ENCODE results near the gene ALDH9A1. TPM values are rescaled to one million over a fixed set of nuclear protein-coding genes. Genes with fewer than 3 reads are reported as not detected.

ALDH9A1 gene
- total and polyA plus RNA-seq, 2 of the 4 experiments (the other 2 are of a cell fraction) = 43.5 to 43.7 TPM

DNA sequence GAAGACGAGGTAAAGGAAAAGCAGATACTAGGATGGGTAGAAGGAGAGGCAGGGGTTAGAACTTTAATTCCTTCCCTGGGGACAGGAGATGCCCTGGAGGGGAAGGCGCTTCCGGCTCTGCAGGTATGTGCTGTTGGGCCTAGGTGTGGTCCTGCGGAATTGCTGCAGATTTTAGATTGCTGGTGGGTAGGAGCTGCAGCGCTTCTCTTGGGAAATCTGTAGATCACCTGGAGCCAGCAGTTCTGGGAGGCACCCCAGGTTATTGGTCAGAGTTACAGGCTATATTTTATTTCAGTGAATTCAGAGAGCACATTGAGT, 66.3 kb downstream of the ALDH9A1 start:
- in situ Hi-C loops (cut with MboI; ENCODE audit: low sequenced_read_pairs) = no loop called here
- CTCF ChIA-PET = interaction anchor here (0.7 to 1.0 kb wide), 4 partner anchors 29 to 392 kb away, joined by 3 read pairs; no protein-coding TSS in a partner anchor
- peaks cover 2% of the 10 kb centered on the region for H3K4me1 ChIP-seq (ENCODE audit: control insufficient read depth, insufficient read depth, low read length)

More for the DNA sequence above, 66.3 kb downstream of the ALDH9A1 start:
- Histone ChIP-seq H3K79me1 (ENCODE audit: low read depth in 1 of 2, low read length in 2 of 2) (peaks cover 9 to 54% of the 10 kb centered on the region in 2 experiments), H4K5ac (ENCODE audit: low read depth, low read length) (no peak overlapping the region), H3K9me3 (ENCODE audit: control insufficient read depth, insufficient read depth, low read length) (no peaks in the 10 kb centered on the region), H3K4ac (ENCODE audit: low read depth, low read length) (peak overlapping the region; percentile 13), H3K9me1 (ENCODE audit: insufficient read depth, low read length) (peaks cover 6% of the 10 kb centered on the region), H3K18ac (ENCODE audit: low read depth, low read length) (peak overlapping the region; percentile 22; the same call in 1 of the 2 replicates), H3K56ac (ENCODE audit: extremely low read depth, insufficient read depth, low read length) (no peak overlapping the region; the same call in 1 of the 2 replicates), H4K91ac (ENCODE audit: insufficient read depth, low read depth, low read length) (no peak overlapping the region), H3K9ac (ENCODE audit: low read depth, low read length) (peak overlapping the region; percentile 75), H3K4me3 (ENCODE audit: insufficient read depth, low read depth, low read length) (peak overlapping the region; percentile 74), H2AK9ac (replicated peaks; ENCODE audit: low read depth, low read length, poor library complexity) (peak overlapping the region; percentile 7), H2AFZ (replicated peaks; ENCODE audit: low read length, poor library complexity) (peak overlapping the region; percentile 90), H3K14ac (replicated peaks; ENCODE audit: low read depth, low read length) (no peak overlapping the region), H4K20me1 (ENCODE audit: insufficient read depth, low read length) (peaks cover 39% of the 10 kb centered on the region), H2BK15ac (ENCODE audit: low read depth, low read length) (no peak overlapping the region), H2BK120ac (ENCODE audit: low read depth, low read length) (no peak overlapping the region), H4K8ac (ENCODE audit: low read depth in 2 of 2, low read length in 2 of 2) (peak overlapping the region in 1 of 2 experiments; percentile 12; a peak in 1 of 4 replicates), H3K36me3 (ENCODE audit: control insufficient read depth, insufficient read depth, low read length) (peaks cover 3% of the 10 kb centered on the region), H2BK20ac (ENCODE audit: low read depth, low read length) (no peak overlapping the region), H3K27ac (ENCODE audit: insufficient read depth, low read length) (peak overlapping the region; percentile 59), H3K4me2 (ENCODE audit: low read depth, low read length) (peak overlapping the region; percentile 95), H3K23ac (ENCODE audit: low read depth, low read length) (peak overlapping the region; percentile 28; the same call in 1 of the 2 replicates), H3K27me3 (ENCODE audit: control insufficient read depth, insufficient read depth, low read length) (no peaks in the 10 kb centered on the region), H2BK5ac (ENCODE audit: low read depth, low read length, poor library complexity, severe bottlenecking) (peak overlapping the region; percentile 25), H2AK5ac (ENCODE audit: low read depth, low read length) (peak overlapping the region; percentile 29; the same call in 1 of the 2 replicates)
- ATAC-seq (ENCODE audit: low read depth) (no peak), DNase-seq (no peak)
- WGBS, 2 experiments (ENCODE audit: extremely low coverage in 2 of 2, insufficient read length in 1 of 2) = 6% methylated on average over 3 of the region's 5 CpGs; no CpG with 5 or more reads in 1 of the 2 experiments
- dilution Hi-C loops (cut with HindIII; ENCODE audit: low sequenced_read_pairs, unreplicated experiment) (no loop called here), intact Hi-C loops (cut with micrococcal nuclease) (loop anchor here (1.0 to 10.0 kb wide), 2 partner anchors 66 to 193 kb away; partner anchors contain the start of genes ALDH9A1 and UCK2)
- BruUV-seq (replicated peaks) = no TSS peak
- POLR2A ChIA-PET (ENCODE audit: unreplicated experiment) = no interaction called here
- TF ChIP-seq RAD21 (IDR thresholded peaks at IDR 0.05; ENCODE audit: low read length) = no peak
- no peak for TF ChIP-seq CEBPB (IDR thresholded peaks at IDR 0.05; ENCODE audit: low read depth, low read length)
- TF ChIP-seq CHD1 (IDR thresholded peaks at IDR 0.05; ENCODE audit: low read depth, low read length) = no peak
- TF ChIP-seq MAFK (IDR thresholded peaks at IDR 0.05; ENCODE audit: low read depth, low read length) = no peak
- TF ChIP-seq NFE2L2 (IDR thresholded peaks at IDR 0.05; ENCODE audit: low read depth, low read length) = no peak
- no peak for TF ChIP-seq USF2 (IDR thresholded peaks at IDR 0.05; ENCODE audit: low read depth, low read length)
- TF ChIP-seq FOS (IDR thresholded peaks at IDR 0.05; ENCODE audit: low read depth, low read length) = no peak
- TF ChIP-seq MAZ (IDR thresholded peaks at IDR 0.05; ENCODE audit: borderline replicate concordance, low read depth, low read length) = no peak
- TF ChIP-seq BHLHE40 (IDR thresholded peaks at IDR 0.05; ENCODE audit: low read depth, low read length) = no peak
- TF ChIP-seq CTCF (conservative IDR thresholded peaks at IDR 0.05; ENCODE audit: low read depth, low read length) = no peak
- no peak for TF ChIP-seq SMC3 (IDR thresholded peaks at IDR 0.05; ENCODE audit: low read depth, low read length)
- TF ChIP-seq RFX5 (IDR thresholded peaks at IDR 0.05; ENCODE audit: low read depth, low read length) = no peak
- no peak for TF ChIP-seq ELK1 (IDR thresholded peaks at IDR 0.05; ENCODE audit: borderline replicate concordance, low read depth, low read length)
